ENCODE measurements around the gene TDG. TPM values are rescaled to one million over a fixed set of nuclear protein-coding genes. Genes with fewer than 3 reads are reported as not detected.

Gene TDG
- total RNA-seq, 1 experiment from 2014 or later = 33.0 TPM

GRCh38 chr12:103928682-103929045, 37.0 kb upstream of the TDG start (continued):
- TF ChIP-seq ARID4B (CRISPR knock-in tag; IDR thresholded peaks at IDR 0.05; ENCODE audit: borderline replicate concordance) (no peak), SP1 (CRISPR knock-in tag; conservative IDR thresholded peaks at IDR 0.05) (no peak)

DNA sequence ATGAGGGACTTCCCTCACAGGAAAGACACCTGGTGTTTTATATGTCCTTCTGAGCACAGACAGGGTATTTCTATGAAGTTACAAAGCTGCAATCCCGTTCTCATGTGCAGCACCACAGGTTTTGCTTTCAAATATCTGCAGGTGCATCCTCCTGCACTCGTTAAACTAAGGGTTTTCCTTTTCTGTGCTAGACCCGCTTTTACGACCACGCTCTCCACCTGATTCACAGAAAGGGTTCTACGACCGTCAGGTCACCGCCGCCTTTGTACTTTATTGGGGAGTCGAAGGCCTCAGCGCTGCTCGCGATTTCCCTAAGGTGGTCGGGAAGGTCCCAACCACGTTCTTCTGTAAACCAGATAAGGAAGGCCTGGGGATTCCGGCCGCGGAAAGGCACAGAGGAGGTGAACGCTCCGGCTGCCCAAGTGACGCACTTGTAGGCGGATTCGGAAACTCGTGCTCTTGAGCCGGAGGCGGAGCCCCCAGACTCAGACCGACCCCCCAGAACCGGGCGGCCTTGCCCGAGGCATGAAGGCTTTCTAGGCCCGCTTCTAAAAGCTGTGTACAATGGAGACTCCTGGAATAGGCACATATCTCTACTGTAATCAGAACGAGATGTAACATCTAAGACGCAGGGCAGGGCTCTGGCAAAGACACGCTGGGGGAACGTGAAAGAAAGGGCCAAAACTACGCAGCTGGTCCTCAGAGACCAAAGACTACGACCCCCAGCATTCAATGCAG, 36.5 kb upstream of the TDG start:
- H3K9me3 Mint-ChIP-seq = no peaks in the 10 kb centered on the region
- H3K27ac Mint-ChIP-seq = peak overlapping the region; percentile 99
- POLR2A ChIA-PET = interaction anchor here (0.6 to 1.6 kb wide), 12 partner anchors 8 to 1179 kb away, joined by 3 to 22 read pairs (median 4); partner anchors contain the start of genes NFYB, NT5DC3, TDG and WASHC4
- no peaks in the 10 kb centered on the region for H3K27me3 Mint-ChIP-seq (ENCODE audit: low read depth)
- CTCF ChIA-PET = interaction anchor here (0.6 to 1.5 kb wide), 9 partner anchors 36 to 297 kb away, joined by 3 to 6 read pairs (median 4); partner anchors contain the start of gene TDG
- peak; percentile 78 for DNase-seq (ENCODE audit: low spot score)
- peak; percentile 56 for ATAC-seq
- H3K4me3 Mint-ChIP-seq = peak overlapping the region; percentile 87
- peaks cover 30% of the 10 kb centered on the region for H3K4me1 Mint-ChIP-seq
- peaks cover 32% of the 10 kb centered on the region for H3K36me3 Mint-ChIP-seq
- TF ChIP-seq, protein P1, sequence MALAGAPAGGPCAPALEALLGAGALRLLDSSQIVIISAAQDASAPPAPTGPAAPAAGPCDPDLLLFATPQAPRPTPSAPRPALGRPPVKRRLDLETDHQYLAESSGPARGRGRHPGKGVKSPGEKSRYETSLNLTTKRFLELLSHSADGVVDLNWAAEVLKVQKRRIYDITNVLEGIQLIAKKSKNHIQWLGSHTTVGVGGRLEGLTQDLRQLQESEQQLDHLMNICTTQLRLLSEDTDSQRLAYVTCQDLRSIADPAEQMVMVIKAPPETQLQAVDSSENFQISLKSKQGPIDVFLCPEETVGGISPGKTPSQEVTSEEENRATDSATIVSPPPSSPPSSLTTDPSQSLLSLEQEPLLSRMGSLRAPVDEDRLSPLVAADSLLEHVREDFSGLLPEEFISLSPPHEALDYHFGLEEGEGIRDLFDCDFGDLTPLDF (CRISPR knock-in tag; IDR thresholded peaks at IDR 0.05) = 0 out of 2 replicates have a peak, but pooled peaks have one; percentile 38
- TF ChIP-seq ATF1 (CRISPR knock-in tag; IDR thresholded peaks at IDR 0.05) (no peak), IRF1 (CRISPR knock-in tag; IDR thresholded peaks at IDR 0.05) (no peak; the same call in 1 of the 2 replicates), USF1 (CRISPR knock-in tag; IDR thresholded peaks at IDR 0.05) (0 out of 2 replicates have a peak, but pooled peaks have one; percentile 38), CREB1 (CRISPR knock-in tag; IDR thresholded peaks at IDR 0.05) (peak; percentile 25; the same call in 1 of the 2 replicates), TP53 (CRISPR knock-in tag; IDR thresholded peaks at IDR 0.05) (no peak), TEAD1 (CRISPR knock-in tag; IDR thresholded peaks at IDR 0.05) (peak; percentile 69; the same call in 1 of the 2 replicates), ZNF423 (CRISPR knock-in tag; IDR thresholded peaks at IDR 0.05) (no peak), CREM (CRISPR knock-in tag; IDR thresholded peaks at IDR 0.05) (peak; percentile 70; the same call in 1 of the 2 replicates)
- TF ChIP-seq, protein P2, sequence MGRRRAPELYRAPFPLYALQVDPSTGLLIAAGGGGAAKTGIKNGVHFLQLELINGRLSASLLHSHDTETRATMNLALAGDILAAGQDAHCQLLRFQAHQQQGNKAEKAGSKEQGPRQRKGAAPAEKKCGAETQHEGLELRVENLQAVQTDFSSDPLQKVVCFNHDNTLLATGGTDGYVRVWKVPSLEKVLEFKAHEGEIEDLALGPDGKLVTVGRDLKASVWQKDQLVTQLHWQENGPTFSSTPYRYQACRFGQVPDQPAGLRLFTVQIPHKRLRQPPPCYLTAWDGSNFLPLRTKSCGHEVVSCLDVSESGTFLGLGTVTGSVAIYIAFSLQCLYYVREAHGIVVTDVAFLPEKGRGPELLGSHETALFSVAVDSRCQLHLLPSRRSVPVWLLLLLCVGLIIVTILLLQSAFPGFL (CRISPR knock-in tag; IDR thresholded peaks at IDR 0.05; ENCODE audit: borderline replicate concordance) = no peak
- TF ChIP-seq, protein P3, sequence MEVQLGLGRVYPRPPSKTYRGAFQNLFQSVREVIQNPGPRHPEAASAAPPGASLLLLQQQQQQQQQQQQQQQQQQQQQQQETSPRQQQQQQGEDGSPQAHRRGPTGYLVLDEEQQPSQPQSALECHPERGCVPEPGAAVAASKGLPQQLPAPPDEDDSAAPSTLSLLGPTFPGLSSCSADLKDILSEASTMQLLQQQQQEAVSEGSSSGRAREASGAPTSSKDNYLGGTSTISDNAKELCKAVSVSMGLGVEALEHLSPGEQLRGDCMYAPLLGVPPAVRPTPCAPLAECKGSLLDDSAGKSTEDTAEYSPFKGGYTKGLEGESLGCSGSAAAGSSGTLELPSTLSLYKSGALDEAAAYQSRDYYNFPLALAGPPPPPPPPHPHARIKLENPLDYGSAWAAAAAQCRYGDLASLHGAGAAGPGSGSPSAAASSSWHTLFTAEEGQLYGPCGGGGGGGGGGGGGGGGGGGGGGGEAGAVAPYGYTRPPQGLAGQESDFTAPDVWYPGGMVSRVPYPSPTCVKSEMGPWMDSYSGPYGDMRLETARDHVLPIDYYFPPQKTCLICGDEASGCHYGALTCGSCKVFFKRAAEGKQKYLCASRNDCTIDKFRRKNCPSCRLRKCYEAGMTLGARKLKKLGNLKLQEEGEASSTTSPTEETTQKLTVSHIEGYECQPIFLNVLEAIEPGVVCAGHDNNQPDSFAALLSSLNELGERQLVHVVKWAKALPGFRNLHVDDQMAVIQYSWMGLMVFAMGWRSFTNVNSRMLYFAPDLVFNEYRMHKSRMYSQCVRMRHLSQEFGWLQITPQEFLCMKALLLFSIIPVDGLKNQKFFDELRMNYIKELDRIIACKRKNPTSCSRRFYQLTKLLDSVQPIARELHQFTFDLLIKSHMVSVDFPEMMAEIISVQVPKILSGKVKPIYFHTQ (CRISPR knock-in tag; IDR thresholded peaks at IDR 0.05) = no peak
- TF ChIP-seq, protein P4, sequence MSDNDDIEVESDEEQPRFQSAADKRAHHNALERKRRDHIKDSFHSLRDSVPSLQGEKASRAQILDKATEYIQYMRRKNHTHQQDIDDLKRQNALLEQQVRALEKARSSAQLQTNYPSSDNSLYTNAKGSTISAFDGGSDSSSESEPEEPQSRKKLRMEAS (CRISPR knock-in tag; IDR thresholded peaks at IDR 0.05) = peak; percentile 49
